MM.1S (cell line): ENCODE measurements around the gene UBE2L6.
A peak's percentile ranks its signal among the peaks of the same experiment; 100 is the strongest.

ENCODE experiments used
- DNase-seq: peaks from one replicate; pipeline ENCODE4 v3.0.0-alpha.2; 2015
- H2AFZ ChIP-seq: fragments of 300-600 bp; sonication (generic); 2 replicates; pipeline ENCODE4 v1.6.0; 2016; ENCODE audit warnings: antibody characterized with exemption, low read length
- H3F3A ChIP-seq: fragments of 300-600 bp; sonication (generic); 2 replicates; pipeline ENCODE4 v1.6.1; 2016; ENCODE audit warnings: mild to moderate bottlenecking, antibody characterized with exemption, low read length, moderate library complexity, mixed read lengths; ENCODE audit not compliant: insufficient read depth
- H3K27ac ChIP-seq: fragments of 300-600 bp; sonication (generic); 2 replicates; pipeline ENCODE4 v1.5.1; 2016; ENCODE audit warnings: mild to moderate bottlenecking, low read length
- H3K27me3 ChIP-seq: fragments of 300-600 bp; sonication (generic); replicated peaks from 2 replicates; pipeline ENCODE4 v1.6.0; 2016; ENCODE audit warnings: low read length; ENCODE audit not compliant: insufficient read depth
- H3K36me3 ChIP-seq: fragments of 300-600 bp; sonication (generic); replicated peaks from 2 replicates; pipeline ENCODE4 v1.6.1; 2016; ENCODE audit warnings: mild to moderate bottlenecking, low read length, mixed read lengths; ENCODE audit not compliant: insufficient read depth
- H3K4me1 ChIP-seq: fragments of 300-600 bp; sonication (generic); 2 replicates; pipeline ENCODE4 v1.6.1; 2016; ENCODE audit warnings: low read length, mixed read lengths
- H3K4me2 ChIP-seq: fragments of 300-600 bp; sonication (generic); 2 replicates; pipeline ENCODE4 v1.6.0; 2016; ENCODE audit warnings: low read depth, low read length
- H3K4me3 ChIP-seq: fragments of 300-600 bp; sonication (generic); 2 replicates; pipeline ENCODE4 v1.5.1; 2016; ENCODE audit warnings: low read length, mixed read lengths
- H3K79me2 ChIP-seq: fragments of 300-600 bp; sonication (generic); 2 replicates; pipeline ENCODE4 v1.6.1; 2016; ENCODE audit warnings: mixed run types, low read length, mixed read lengths
- H3K9ac ChIP-seq: fragments of 300-600 bp; sonication (generic); 2 replicates; pipeline ENCODE4 v1.6.1; 2016; ENCODE audit warnings: low read length, mixed read lengths
- H3K9me2 ChIP-seq: fragments of 300-600 bp; sonication (generic); replicated peaks from 2 replicates; pipeline ENCODE4 v1.6.1; 2016; ENCODE audit warnings: mild to moderate bottlenecking, low read length, mixed read lengths; ENCODE audit not compliant: insufficient read depth
- H3K9me3 ChIP-seq: fragments of 300-600 bp; sonication (generic); replicated peaks from 2 replicates; pipeline ENCODE4 v1.6.1; 2016; ENCODE audit warnings: mild to moderate bottlenecking, low read length, mixed read lengths; ENCODE audit not compliant: insufficient read depth
- H4K20me1 ChIP-seq: fragments of 300-600 bp; sonication (generic); 2 replicates; pipeline ENCODE4 v1.6.1; 2016; ENCODE audit warnings: mild to moderate bottlenecking, low read length, moderate library complexity, mixed read lengths; ENCODE audit not compliant: insufficient read depth
- CTCF ChIP-seq: fragments of 300-600 bp; sonication (generic); IDR thresholded peaks from 2 replicates; pipeline ENCODE4 v1.5.1; 2016; ENCODE audit warnings: antibody characterized with exemption, low read length, mixed read lengths
- EZH2 ChIP-seq: fragments of 300-600 bp; sonication (generic); optimal IDR thresholded peaks from 2 replicates; pipeline ENCODE3; 2017; ENCODE audit warnings: low read depth, mild to moderate bottlenecking, antibody characterized with exemption, low read length, mixed read lengths
- EZH2phosphoT487 ChIP-seq: fragments of 300-600 bp; sonication (generic); IDR thresholded peaks from 2 replicates; pipeline ENCODE4 v1.6.1; 2018; ENCODE audit warnings: antibody characterized with exemption, low read length

Gene UBE2L6

GRCh38 chr11:57530596-57531507, 36.6 kb downstream of the UBE2L6 start, which contains the start of gene TIMM10:
TIMM10 (minus strand) TSS chr11:57530754; CDS start chr11:57530189, 565 bp downstream.
- peaks cover 35% of the 10 kb centered on the region for H3K79me2 ChIP-seq
- H3K36me3 ChIP-seq = no peaks in the 10 kb centered on the region
- TF ChIP-seq EZH2 (no peak), CTCF (peak; percentile 10; the same call in 1 of the 2 replicates), EZH2phosphoT487 (no peak)
- H3K4me3 ChIP-seq = peak within 1 kb of the TSS; percentile 92
- H3K27me3 ChIP-seq = no peaks in the 10 kb centered on the region
- H3K9me3 ChIP-seq = no peaks in the 10 kb centered on the region
- H3K27ac ChIP-seq = peak within 1 kb of the TSS; percentile 65; the same call in 1 of the 2 replicates
- no peaks in the 10 kb centered on the region for H3K9me2 ChIP-seq
- peak within 1 kb of the TSS; percentile 87 for H3K4me2 ChIP-seq
- H3K4me1 ChIP-seq = peaks cover 19% of the 10 kb centered on the region; the same call in 1 of the 2 replicates
- H4K20me1 ChIP-seq = no peaks in the 10 kb centered on the region
- peak; percentile 99 for DNase-seq
- H3F3A ChIP-seq = peaks cover 7% of the 10 kb centered on the region; the same call in 1 of the 2 replicates
- H3K9ac ChIP-seq = peak within 1 kb of the TSS; percentile 90
- H2AFZ ChIP-seq = peak within 1 kb of the TSS; percentile 82

GRCh38 chr11:57530215-57530595, 37.3 kb downstream of the UBE2L6 start:
- Histone ChIP-seq H3K9me2 (no peaks in the 10 kb centered on the region), H3K27ac (peak overlapping the region; percentile 33; the same call in 1 of the 2 replicates), H3K9ac (peak overlapping the region; percentile 90), H3K4me2 (peak overlapping the region; percentile 71), H3K36me3 (no peaks in the 10 kb centered on the region), H4K20me1 (no peaks in the 10 kb centered on the region), H3K79me2 (peaks cover 35% of the 10 kb centered on the region), H3K4me1 (peaks cover 19% of the 10 kb centered on the region; the same call in 1 of the 2 replicates), H2AFZ (peak overlapping the region; percentile 79), H3F3A (peaks cover 7% of the 10 kb centered on the region; the same call in 1 of the 2 replicates), H3K4me3 (peak overlapping the region; percentile 92), H3K9me3 (no peaks in the 10 kb centered on the region), H3K27me3 (no peaks in the 10 kb centered on the region)
- peak; percentile 28 for DNase-seq
- TF ChIP-seq EZH2 = no peak
- TF ChIP-seq CTCF = no peak
- no peak for TF ChIP-seq EZH2phosphoT487

- Histone ChIP-seq H4K20me1 (no peaks in the 10 kb centered on the region), H3K9me2 (no peaks in the 10 kb centered on the region), H2AFZ (no peak overlapping the region), H3K36me3 (no peaks in the 10 kb centered on the region), H3K9ac (no peak overlapping the region; the same call in 1 of the 2 replicates), H3K27ac (no peak overlapping the region), H3K4me2 (peak overlapping the region; percentile 71; the same call in 1 of the 2 replicates), H3K4me1 (peaks cover 19% of the 10 kb centered on the region; the same call in 1 of the 2 replicates), H3K27me3 (no peaks in the 10 kb centered on the region), H3K79me2 (peaks cover 35% of the 10 kb centered on the region), H3K9me3 (no peaks in the 10 kb centered on the region), H3F3A (peaks cover 7% of the 10 kb centered on the region; the same call in 1 of the 2 replicates), H3K4me3 (no peak overlapping the region)
- TF ChIP-seq EZH2 (no peak), EZH2phosphoT487 (no peak), CTCF (no peak)
- DNase-seq = no peak
Measured at GRCh38 chr11:57529012-57529411, 38.5 kb downstream of the UBE2L6 start.
